Hepatocyte (in vitro differentiated cells): ENCODE data around the gene BEX3. TPM values are rescaled to one million over a fixed set of nuclear protein-coding genes. Genes with fewer than 3 reads are reported as not detected.
A peak's percentile ranks its signal among the peaks of the same experiment; 100 is the strongest.

Experiments
- DNase-seq: peaks from one replicate; pipeline ENCODE4 v3.0.0-alpha.2; 2016; ENCODE audit warnings: low spot score
- H2AFZ ChIP-seq: fragments of 200-600 bp; sonication (generic); 2 replicates; pipeline ENCODE4 v1.6.0; 2016; ENCODE audit warnings: antibody characterized with exemption, mild to moderate bottlenecking
- H3K27ac ChIP-seq: fragments of 200-600 bp; sonication (generic); 2 replicates; pipeline ENCODE4 v1.5.1; 2016; ENCODE audit warnings: mild to moderate bottlenecking
- H3K27me3 ChIP-seq: fragments of 200-600 bp; sonication (generic); 2 replicates; pipeline ENCODE4 v1.6.1; 2016
- H3K36me3 ChIP-seq: fragments of 200-600 bp; sonication (generic); replicated peaks from 2 replicates; pipeline ENCODE4 v1.5.1; 2016; ENCODE audit warnings: low read depth; ENCODE audit not compliant: insufficient read depth
- H3K4me1 ChIP-seq: fragments of 200-600 bp; sonication (generic); 2 replicates; pipeline ENCODE4 v1.5.1; 2016; ENCODE audit warnings: mild to moderate bottlenecking, moderate library complexity; ENCODE audit not compliant: insufficient read depth
- H3K4me2 ChIP-seq: fragments of 200-600 bp; sonication (generic); 2 replicates; pipeline ENCODE4 v1.6.0; 2016
- H3K4me3 ChIP-seq: fragments of 200-600 bp; sonication (generic); 2 replicates; pipeline ENCODE4 v1.5.1; 2016; ENCODE audit warnings: mild to moderate bottlenecking
- H3K79me2 ChIP-seq: fragments of 200-600 bp; sonication (generic); 2 replicates; pipeline ENCODE4 v1.6.0; 2017; ENCODE audit warnings: mild to moderate bottlenecking
- H3K9me2 ChIP-seq: fragments of 200-600 bp; sonication (generic); replicated peaks from 2 replicates; pipeline ENCODE4 v1.6.0; 2017; ENCODE audit warnings: mild to moderate bottlenecking; ENCODE audit not compliant: insufficient read depth
- H3K9me3 ChIP-seq: fragments of 200-600 bp; sonication (generic); 2 replicates; pipeline ENCODE4 v1.5.1; 2016; ENCODE audit warnings: low read depth, mild to moderate bottlenecking
- H4K20me1 ChIP-seq: fragments of 200-600 bp; sonication (generic); 2 replicates; pipeline ENCODE4 v1.6.0; 2016; ENCODE audit warnings: mild to moderate bottlenecking; ENCODE audit not compliant: insufficient read depth, poor library complexity, severe bottlenecking
- EZH2 ChIP-seq: fragments of 200-600 bp; sonication (generic); IDR thresholded peaks from 2 replicates; pipeline ENCODE4 v1.6.1; 2016; ENCODE audit warnings: antibody characterized with exemption, mild to moderate bottlenecking, borderline replicate concordance
- EZH2phosphoT487 ChIP-seq: fragments of 200-600 bp; sonication (generic); IDR thresholded peaks from one replicate; pipeline ENCODE4 v1.6.1; 2018; ENCODE audit warnings: antibody characterized with exemption, mild to moderate bottlenecking, low read depth, moderate library complexity; ENCODE audit not compliant: unreplicated experiment, severe bottlenecking
- WGBS: methylation state at CpG from one replicate; pipeline ENCODE4 v1.1.6; 2016; ENCODE audit warnings: low lambda C conversion rate; ENCODE audit errors: missing lambda C conversion rate; 5-methylcytosine and 5-hydroxymethylcytosine counted together
- polyA plus RNA-seq: library from polyadenylated mRNA; unstranded; fragments of >200 nt; fragmentation: Nextera tagmentation; extraction: Ambion mirVana; gene quantifications from 2 replicates; pipeline ENCODE4 v1.2.1, GENCODE V29; 2016
- total RNA-seq: library from RNA; depleted of rRNA; stranded (reverse); fragments of >200 nt; gene quantifications from 2 replicates; pipeline ENCODE4 v1.2.3, GENCODE V29; 2014
- TF ChIP-seq, protein P1 (sequence below): fragments of 200-600 bp; sonication (generic); IDR thresholded peaks from 2 replicates; pipeline ENCODE4 v1.5.1; 2016; ENCODE audit warnings: antibody characterized with exemption, mild to moderate bottlenecking; ENCODE audit not compliant: poor library complexity

Gene BEX3
- total and polyA plus RNA-seq, 2 experiments from 2014 or later, result 271 to 506 TPM

DNA sequence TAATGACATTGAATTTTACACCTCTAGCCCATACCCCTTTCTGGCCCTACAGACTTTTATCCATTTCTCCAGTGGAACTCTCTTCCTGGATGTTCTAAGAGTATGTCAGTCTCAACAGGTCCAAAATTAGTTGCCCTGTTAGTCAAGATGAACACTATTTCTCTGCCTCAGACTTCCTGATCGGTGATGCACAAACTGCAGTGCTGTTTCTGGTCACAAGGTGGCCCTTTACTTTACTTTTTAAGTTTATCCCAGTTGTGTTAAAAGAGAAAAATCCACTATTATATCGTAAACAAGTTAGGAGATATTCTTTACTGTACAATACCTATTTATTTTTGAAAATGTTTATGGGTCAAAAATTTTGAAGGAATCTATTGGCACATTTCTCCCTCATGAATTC, 33.2 kb upstream of the BEX3 start:
- Histone ChIP-seq H3K79me2 (no peaks in the 10 kb centered on the region), H3K4me2 (no peak overlapping the region), H3K27ac (no peak overlapping the region), H3K9me2 (no peaks in the 10 kb centered on the region), H3K27me3 (no peaks in the 10 kb centered on the region), H2AFZ (no peak overlapping the region), H3K36me3 (no peaks in the 10 kb centered on the region), H4K20me1 (no peaks in the 10 kb centered on the region), H3K4me1 (no peaks in the 10 kb centered on the region), H3K4me3 (no peak overlapping the region), H3K9me3 (no peaks in the 10 kb centered on the region)
- WGBS, result 38% methylated on average over 2 of the region's 2 CpGs
- peak; percentile 61 for DNase-seq
- TF ChIP-seq EZH2, result no peak
- TF ChIP-seq, protein P1, sequence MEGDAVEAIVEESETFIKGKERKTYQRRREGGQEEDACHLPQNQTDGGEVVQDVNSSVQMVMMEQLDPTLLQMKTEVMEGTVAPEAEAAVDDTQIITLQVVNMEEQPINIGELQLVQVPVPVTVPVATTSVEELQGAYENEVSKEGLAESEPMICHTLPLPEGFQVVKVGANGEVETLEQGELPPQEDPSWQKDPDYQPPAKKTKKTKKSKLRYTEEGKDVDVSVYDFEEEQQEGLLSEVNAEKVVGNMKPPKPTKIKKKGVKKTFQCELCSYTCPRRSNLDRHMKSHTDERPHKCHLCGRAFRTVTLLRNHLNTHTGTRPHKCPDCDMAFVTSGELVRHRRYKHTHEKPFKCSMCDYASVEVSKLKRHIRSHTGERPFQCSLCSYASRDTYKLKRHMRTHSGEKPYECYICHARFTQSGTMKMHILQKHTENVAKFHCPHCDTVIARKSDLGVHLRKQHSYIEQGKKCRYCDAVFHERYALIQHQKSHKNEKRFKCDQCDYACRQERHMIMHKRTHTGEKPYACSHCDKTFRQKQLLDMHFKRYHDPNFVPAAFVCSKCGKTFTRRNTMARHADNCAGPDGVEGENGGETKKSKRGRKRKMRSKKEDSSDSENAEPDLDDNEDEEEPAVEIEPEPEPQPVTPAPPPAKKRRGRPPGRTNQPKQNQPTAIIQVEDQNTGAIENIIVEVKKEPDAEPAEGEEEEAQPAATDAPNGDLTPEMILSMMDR, result peak; percentile 58

DNA sequence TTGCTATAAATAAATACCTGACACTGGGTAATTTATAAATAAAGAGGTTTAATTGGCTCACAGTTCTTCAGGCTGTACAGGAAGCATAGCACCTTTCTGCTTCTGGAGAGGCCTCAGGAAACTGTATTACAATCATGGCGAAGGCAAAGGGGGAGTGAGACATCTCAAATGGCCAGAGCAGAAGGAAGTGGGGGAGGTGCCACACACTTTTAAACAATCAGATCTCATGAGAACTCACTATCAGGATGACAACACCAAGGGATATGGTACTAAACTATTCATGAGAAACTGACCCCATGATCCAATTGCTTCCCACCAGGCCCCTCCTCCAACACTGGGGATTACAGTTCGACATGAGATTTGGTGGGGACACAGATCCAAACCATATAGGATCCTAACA, 31.7 kb upstream of the BEX3 start:
- no peak overlapping the region for H2AFZ ChIP-seq
- H3K9me2 ChIP-seq, result no peaks in the 10 kb centered on the region
- H3K4me1 ChIP-seq, result no peaks in the 10 kb centered on the region
- H4K20me1 ChIP-seq, result no peaks in the 10 kb centered on the region
- no peak overlapping the region for H3K4me2 ChIP-seq
- no peaks in the 10 kb centered on the region for H3K27me3 ChIP-seq
- no peak overlapping the region for H3K27ac ChIP-seq
- H3K36me3 ChIP-seq, result no peaks in the 10 kb centered on the region
- 77% methylated on average over 2 of the region's 2 CpGs for WGBS
- H3K9me3 ChIP-seq, result no peaks in the 10 kb centered on the region
- H3K79me2 ChIP-seq, result no peaks in the 10 kb centered on the region
- no peak overlapping the region for H3K4me3 ChIP-seq
- TF ChIP-seq EZH2phosphoT487 (no peak), EZH2 (no peak)
- TF ChIP-seq, protein P1, result no peak
- DNase-seq, result no peak

DNA sequence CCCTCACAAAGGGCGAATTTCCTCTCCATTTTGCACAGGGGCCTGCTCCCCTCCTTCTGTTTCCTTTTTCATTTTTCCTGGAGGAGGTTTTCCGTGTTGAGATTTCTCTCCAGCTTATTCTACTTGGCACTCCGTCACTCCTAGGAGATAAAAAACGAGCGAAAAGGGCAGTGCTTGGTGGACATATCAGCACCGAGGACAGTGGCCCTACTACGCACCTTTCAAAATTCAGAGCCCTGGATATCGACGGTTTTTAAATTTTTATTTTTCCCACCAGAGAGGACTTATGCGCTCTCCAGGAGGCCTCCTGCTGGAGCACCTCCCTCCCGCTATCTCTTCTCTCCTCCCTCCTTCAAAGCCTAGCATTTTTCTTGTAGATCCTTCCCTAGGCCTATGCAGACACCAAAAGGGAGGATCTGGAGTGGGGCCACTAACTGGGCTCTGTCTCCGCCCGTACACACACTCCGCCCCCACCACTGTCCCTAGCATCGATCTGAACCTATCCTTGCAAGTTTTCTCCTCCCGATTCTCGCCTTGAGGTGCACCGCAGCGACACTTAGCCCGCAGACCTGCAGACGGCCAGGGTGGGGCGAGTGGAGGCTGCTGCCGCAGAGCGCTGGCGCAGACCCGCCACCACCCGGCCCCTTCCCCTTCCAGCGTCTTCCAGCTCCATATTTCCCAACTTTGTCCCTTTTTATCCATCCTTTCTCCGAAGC, 28.5 kb upstream of the BEX3 start:
- no peaks in the 10 kb centered on the region for H4K20me1 ChIP-seq
- no peaks in the 10 kb centered on the region for H3K9me2 ChIP-seq
- H3K4me2 ChIP-seq, result peak overlapping the region; percentile 13
- 60% methylated on average over 29 of the region's 29 CpGs for WGBS
- H3K79me2 ChIP-seq, result no peaks in the 10 kb centered on the region
- no peaks in the 10 kb centered on the region for H3K9me3 ChIP-seq
- H3K27ac ChIP-seq, result no peak overlapping the region
- H3K4me3 ChIP-seq, result no peak overlapping the region
- H3K4me1 ChIP-seq, result no peaks in the 10 kb centered on the region
- H3K27me3 ChIP-seq, result no peaks in the 10 kb centered on the region
- H3K36me3 ChIP-seq, result no peaks in the 10 kb centered on the region
- no peak for DNase-seq
- TF ChIP-seq EZH2, result no peak
- TF ChIP-seq, protein P1, result no peak
- TF ChIP-seq EZH2phosphoT487, result no peak
- H2AFZ ChIP-seq, result no peak overlapping the region
